ENCODE data around the gene TMEM164.

The TMEM164 gene

GRCh38 chrX:110173192-110174175 lies 170.6 kb downstream of the TMEM164 start:
- no peak for DNase-seq

- DNase-seq, result no peak
Measured at GRCh38 chrX:110175146-110175545, 172.2 kb downstream of the TMEM164 start.

GRCh38 chrX:110175696-110176095 lies 172.8 kb downstream of the TMEM164 start:
- DNase-seq, result no peak

GRCh38 chrX:110178179-110178865 lies 175.4 kb downstream of the TMEM164 start:
- no peak for DNase-seq

GRCh38 chrX:110180176-110180927 lies 177.4 kb downstream of the TMEM164 start:
- DNase-seq, result no peak

GRCh38 chrX:110180928-110181310 lies 178.0 kb downstream of the TMEM164 start:
- DNase-seq, result no peak

GRCh38 chrX:110181459-110182137 lies 178.7 kb downstream of the TMEM164 start:
- DNase-seq, result no peak

- no peak for DNase-seq
Measured at GRCh38 chrX:110182362-110182761, 179.4 kb downstream of the TMEM164 start.

GRCh38 chrX:110182865-110183264 lies 180.0 kb downstream of the TMEM164 start:
- DNase-seq, result no peak

GRCh38 chrX:110183314-110183713 lies 180.4 kb downstream of the TMEM164 start:
- DNase-seq, result no peak

- DNase-seq, result no peak
Measured at GRCh38 chrX:110188701-110189558, 186.0 kb downstream of the TMEM164 start.

- DNase-seq, result no peak
Measured at GRCh38 chrX:110192516-110192915, 189.6 kb downstream of the TMEM164 start.

GRCh38 chrX:110194977-110195376 lies 192.1 kb downstream of the TMEM164 start:
- no peak for DNase-seq

- DNase-seq, result no peak
Measured at GRCh38 chrX:110201799-110202198, 198.9 kb downstream of the TMEM164 start.

- DNase-seq, result no peak
Measured at GRCh38 chrX:110204986-110205385, 202.1 kb downstream of the TMEM164 start.

- DNase-seq, result no peak
Measured at GRCh38 chrX:110208092-110208491, 205.2 kb downstream of the TMEM164 start.

GRCh38 chrX:110210417-110211139 lies 207.7 kb downstream of the TMEM164 start:
- DNase-seq, result no peak

- DNase-seq, result no peak
Measured at GRCh38 chrX:110211340-110211739, 208.4 kb downstream of the TMEM164 start.

GRCh38 chrX:110212299-110212698 lies 209.4 kb downstream of the TMEM164 start:
- DNase-seq, result no peak

GRCh38 chrX:110213183-110213582 lies 210.3 kb downstream of the TMEM164 start:
- no peak for DNase-seq

- DNase-seq, result no peak
Measured at GRCh38 chrX:110214684-110215083, 211.8 kb downstream of the TMEM164 start.
